GM12878 (cell line): ENCODE measurements around the gene FER1L5. TPM values are rescaled to one million over a fixed set of nuclear protein-coding genes. Genes with fewer than 3 reads are reported as not detected.

Experiments used
- ATAC-seq: fragments of 200-7000 bp; cut with Tn5 transposase; 3 replicates; pipeline ENCODE4 v1.9.1; 2020; ENCODE audit warnings: mild to moderate bottlenecking, moderate library complexity
- BruUV-seq: library from RNA; stranded (reverse); fragments of 400-500 nt; replicated peaks from 2 replicates; lab custom pipeline; 2021; lab: Mats Ljungman, UMichigan
- CTCF ChIA-PET: fragments of 300-600 bp; sonication (Branson Sonifier 250); formaldehyde crosslinking; extraction: SDS; loops from one replicate; lab custom pipeline; 2021; ENCODE audit warnings: inconsistent platforms; lab: Yijun Ruan, JAX
- POLR2A ChIA-PET: fragments of 350-600 bp; formaldehyde crosslinking; extraction: SDS; loops from one replicate; lab custom pipeline; 2021; ENCODE audit warnings: inconsistent platforms; lab: Charles Lee
- RAD21 ChIA-PET: fragments of 300-600 bp; sonication (Branson Sonifier 250); formaldehyde crosslinking; loops from one replicate; lab custom pipeline; 2023; ENCODE audit warnings: antibody characterized with exemption; ENCODE audit not compliant: unreplicated experiment; lab: Charles Lee
- SMC1A ChIA-PET: fragments of 300-600 bp; sonication (Branson Sonifier 250); formaldehyde crosslinking; loops from one replicate; lab custom pipeline; 2023; ENCODE audit not compliant: unreplicated experiment, uncharacterized antibody; lab: Charles Lee
- DNase-seq: peaks from one replicate; pipeline ENCODE4 v3.0.0-alpha.2; 2011; ENCODE audit warnings: low read depth, low spot score
- FAIRE-seq: peaks from 3 replicates; lab custom pipeline; 2011; peaks lifted over from hg19 to GRCh38; lab: Jason Lieb, UNC
- H2AFZ ChIP-seq: 2 replicates; pipeline ENCODE4 v1.6.0; 2011; ENCODE audit warnings: low read depth, low read length, control low read depth; ENCODE audit not compliant: control insufficient read depth
- H3K27ac ChIP-seq: 2 replicates; pipeline ENCODE4 v1.5.1; 2011; ENCODE audit warnings: control low read depth; ENCODE audit not compliant: control insufficient read depth, insufficient read depth
- H3K27me3 ChIP-seq, 2 experiments: replicated peaks in 1 of 2; 2 replicates each; pipeline versions ENCODE4 v1.6.0 to v1.6.1; 2011; ENCODE audit warnings: low read length in 1 of 2; ENCODE audit not compliant: control insufficient read depth in 2 of 2, insufficient read depth in 2 of 2
- H3K36me3 ChIP-seq, 2 experiments: 2 replicates each; pipeline ENCODE4 v1.5.1; 2011; ENCODE audit warnings: low read length in 1 of 2; ENCODE audit not compliant: control insufficient read depth in 2 of 2, insufficient read depth in 2 of 2
- H3K4me1 ChIP-seq: 2 replicates; pipeline ENCODE4 v1.6.1; 2011; ENCODE audit warnings: mild to moderate bottlenecking, low read length, moderate library complexity, mixed read lengths; ENCODE audit not compliant: control insufficient read depth, insufficient read depth
- H3K4me2 ChIP-seq: 2 replicates; pipeline ENCODE4 v1.6.0; 2011; ENCODE audit warnings: control low read depth; ENCODE audit not compliant: control insufficient read depth, insufficient read depth
- H3K4me3 ChIP-seq: fragments of 200-600 bp; sonication (generic); 2 replicates; pipeline ENCODE4 v1.5.1; 2016
- H3K79me2 ChIP-seq: 2 replicates; pipeline ENCODE4 v1.6.0; 2011; ENCODE audit warnings: low read length; ENCODE audit not compliant: control insufficient read depth, insufficient read depth
- H3K9ac ChIP-seq: 2 replicates; pipeline ENCODE4 v1.8.0; 2011; ENCODE audit warnings: low read length, control low read depth, mixed read lengths; ENCODE audit not compliant: control insufficient read depth, insufficient read depth
- H3K9me3 ChIP-seq: replicated peaks from 3 replicates; pipeline ENCODE4 v1.5.1; 2011; ENCODE audit warnings: mild to moderate bottlenecking, low read length; ENCODE audit not compliant: control insufficient read depth, insufficient read depth
- H4K20me1 ChIP-seq: 2 replicates; pipeline ENCODE4 v1.6.0; 2011; ENCODE audit not compliant: control insufficient read depth, insufficient read depth
- HCFC1 ChIP-seq: fragments of 150-350 bp; IDR thresholded peaks from 2 replicates; pipeline ENCODE4 v1.6.1; 2014; ENCODE audit warnings: low read length
- IRF5 ChIP-seq: fragments of 450-650 bp; IDR thresholded peaks from 2 replicates; pipeline ENCODE4 v1.6.1; 2017; ENCODE audit warnings: borderline replicate concordance
- POLR2AphosphoS2 ChIP-seq: IDR thresholded peaks from 2 replicates; pipeline ENCODE4 v1.6.1; 2011; ENCODE audit warnings: low read depth, mild to moderate bottlenecking, low read length, improper control_type of control experiment, moderate library complexity
- SKIL ChIP-seq: fragments of 450-650 bp; IDR thresholded peaks from 2 replicates; pipeline ENCODE4 v1.6.1; 2017; ENCODE audit warnings: mild to moderate bottlenecking, low read depth, inconsistent platforms; ENCODE audit not compliant: poor library complexity, severe bottlenecking
- SREBF1 ChIP-seq: IDR thresholded peaks from 2 replicates; pipeline ENCODE4 v1.6.1; 2012; ENCODE audit warnings: mild to moderate bottlenecking, low read length
- TARDBP ChIP-seq: IDR thresholded peaks from 2 replicates; pipeline ENCODE4 v1.6.1; 2016; ENCODE audit warnings: borderline replicate concordance
- ZNF592 ChIP-seq: fragments of 450-650 bp; IDR thresholded peaks from 2 replicates; pipeline ENCODE4 v1.6.1; 2017; ENCODE audit warnings: mild to moderate bottlenecking, moderate library complexity
- WGBS: methylation state at CpG from one replicate; pipeline ENCODE4 v1.1.6; 2016; ENCODE audit warnings: low lambda C conversion rate; ENCODE audit not compliant: insufficient replicate concordance, insufficient coverage; ENCODE audit errors: missing lambda C conversion rate; 5-methylcytosine and 5-hydroxymethylcytosine counted together
- in situ Hi-C: fragments of 300-500 bp; cut with MboI; formaldehyde crosslinking; loops from 9 replicates; pipeline ENCODE4 v1.14.3; 2018; ENCODE audit warnings: mixed read lengths
- intact Hi-C: fragments of 100-400 bp; cut with micrococcal nuclease; formaldehyde crosslinking; loops from one replicate; pipeline ENCODE4 v1.14.2; 2022; ENCODE audit not compliant: unreplicated experiment
- polyA plus RNA-seq, 11 experiments: library from polyadenylated mRNA; depleted of rRNA in 4 of 11; unstranded in 6 of 11; stranded (reverse) in 5 of 11; fragments of >200 nt; fragmentation: Nextera tagmentation in 4 of 11; fragmentation: Illumina TruSeq in 1 of 11; extraction: Ambion mirVana in 4 of 11; extraction: Trizol in 1 of 11; gene quantifications; 1 replicate in 1 of 11; 2 replicates in 10 of 11; pipeline versions ENCODE4 v1.2.1 to v1.2.3, GENCODE V29; 2011 to 2016; ENCODE audit warnings: inconsistent platforms in 2 of 11, missing spikeins in 2 of 11, low read depth in 1 of 11
- total RNA-seq, 4 experiments: library from RNA; depleted of rRNA in 3 of 4; stranded (reverse); fragments of >200 nt in 3 of 4; fragmentation: Illumina TruSeq in 1 of 4; extraction: Trizol in 1 of 4; gene quantifications; 2 replicates each; pipeline versions ENCODE4 v1.2.1 to v1.2.3, GENCODE V29; 2013 to 2021

Gene FER1L5
- total and polyA plus RNA-seq, 10 of the 15 experiments (the other 5 are each of a cell fraction or from before 2014, with no cell fraction given) = not detected

- 87% methylated on average over 6 of the region's 6 CpGs for WGBS
- no TSS peak for BruUV-seq
- no peaks in the 10 kb centered on the region for H3K79me2 ChIP-seq
- ChIA-PET RAD21 (interaction anchor here (1.0 kb wide), 1 partner anchor 33 kb away, joined by 3 read pairs; no protein-coding TSS in a partner anchor), CTCF (interaction anchor here (1.2 kb wide), 1 partner anchor 159 kb away, joined by 3 read pairs; the partner anchor contains the start of gene ANKRD39), POLR2A (interaction anchor here (0.7 kb wide), 1 partner anchor 94 kb away, joined by 3 read pairs; no protein-coding TSS in a partner anchor)
- no peak overlapping the region for H3K27ac ChIP-seq
- in situ Hi-C loops (no loop called here), intact Hi-C loops (no loop called here)
- H3K4me3 ChIP-seq = no peak overlapping the region
- no peaks in the 10 kb centered on the region for H3K4me1 ChIP-seq
- no peaks in the 10 kb centered on the region for H3K36me3 ChIP-seq
- no peaks in the 10 kb centered on the region for H3K27me3 ChIP-seq
- H3K4me2 ChIP-seq = no peak overlapping the region
- no peaks in the 10 kb centered on the region for H3K9me3 ChIP-seq
- ATAC-seq = no peak
- H2AFZ ChIP-seq = no peak overlapping the region
- TF ChIP-seq TARDBP (no peak), IRF5 (no peak), POLR2AphosphoS2 (no peak), HCFC1 (no peak), ZNF592 (no peak), SKIL (no peak), SREBF1 (no peak)
- TF ChIP-seq, all 136 proteins: peak for 0
- SMC1A ChIA-PET = no interaction called here
- no peaks in the 10 kb centered on the region for H4K20me1 ChIP-seq
- DNase-seq (no peak), FAIRE-seq (no peak)
- H3K9ac ChIP-seq = no peak overlapping the region
Measured at GRCh38 chr2:96699021-96699420, 56.5 kb downstream of the FER1L5 start.
